DND-41 (cell line): ENCODE measurements around the gene RAD51B.

Source experiments
- ATAC-seq: fragments of 200-7000 bp; cut with Tn5 transposase; 3 replicates; pipeline ENCODE4 v1.9.1; 2021; ENCODE audit warnings: low read depth; ENCODE audit not compliant: insufficient read depth
- DNase-seq: peaks from one replicate; pipeline ENCODE4 v3.0.0-alpha.2; 2020
- H2AFZ ChIP-seq: 2 replicates; pipeline ENCODE4 v1.6.0; 2012; ENCODE audit warnings: low read depth, low read length
- H3K27ac ChIP-seq: 2 replicates; pipeline ENCODE4 v1.5.1; 2012; ENCODE audit warnings: low read length, inconsistent platforms
- H3K27me3 ChIP-seq: fragments of 200-600 bp; sonication (generic); 2 replicates; pipeline ENCODE4 v1.6.0; 2012; ENCODE audit warnings: low read length, mild to moderate bottlenecking, inconsistent platforms; ENCODE audit not compliant: insufficient read depth, poor library complexity
- H3K36me3 ChIP-seq: 2 replicates; pipeline ENCODE4 v1.5.1; 2012; ENCODE audit warnings: low read length, inconsistent platforms; ENCODE audit not compliant: insufficient read depth
- H3K4me1 ChIP-seq: 2 replicates; pipeline ENCODE4 v1.5.1; 2012; ENCODE audit warnings: mild to moderate bottlenecking, low read length; ENCODE audit not compliant: insufficient read depth
- H3K4me2 ChIP-seq: 2 replicates; pipeline ENCODE4 v1.6.0; 2012; ENCODE audit warnings: mild to moderate bottlenecking, moderate library complexity, low read length, inconsistent platforms; ENCODE audit not compliant: insufficient read depth
- H3K4me3 ChIP-seq, 2 experiments: fragments of 200-600 bp in 1 of 2; shearing (Covaris generic) in 1 of 2; 2 replicates each; pipeline ENCODE4 v1.5.1; 2012 to 2016; ENCODE audit warnings: inconsistent platforms in 2 of 2, low read length in 2 of 2, mild to moderate bottlenecking in 2 of 2, low read depth in 1 of 2, moderate library complexity in 1 of 2
- H3K79me2 ChIP-seq: 2 replicates; pipeline ENCODE4 v1.6.0; 2012; ENCODE audit warnings: low read length, inconsistent platforms; ENCODE audit not compliant: insufficient read depth
- H3K9ac ChIP-seq: 2 replicates; pipeline ENCODE4 v1.6.0; 2012; ENCODE audit warnings: low read depth, mild to moderate bottlenecking, inconsistent platforms, low read length, moderate library complexity
- H3K9me3 ChIP-seq: 2 replicates; pipeline ENCODE4 v1.5.1; 2012; ENCODE audit warnings: low read length, moderate library complexity, mild to moderate bottlenecking, inconsistent platforms; ENCODE audit not compliant: insufficient read depth, severe bottlenecking
- H4K20me1 ChIP-seq: 2 replicates; pipeline ENCODE4 v1.6.0; 2012; ENCODE audit warnings: low read length; ENCODE audit not compliant: insufficient read depth
- CTCF ChIP-seq: IDR thresholded peaks from 2 replicates; pipeline ENCODE4 v1.5.1; 2012; ENCODE audit warnings: borderline replicate concordance, low read length, moderate library complexity, mild to moderate bottlenecking; ENCODE audit not compliant: poor library complexity, severe bottlenecking; ENCODE audit errors: extremely low read depth
- EZH2 ChIP-seq: IDR thresholded peaks from 3 replicates; pipeline ENCODE4 v1.6.1; 2012; ENCODE audit warnings: borderline replicate concordance, low read depth, mild to moderate bottlenecking, moderate library complexity, low read length, inconsistent platforms; ENCODE audit not compliant: severe bottlenecking

The RAD51B gene

GRCh38 chr14:68414121-68414520 is 594.5 kb downstream of the RAD51B start:
- no peaks in the 10 kb centered on the region for H3K79me2 ChIP-seq
- H2AFZ ChIP-seq = no peak overlapping the region
- H3K9ac ChIP-seq = no peak overlapping the region
- H3K27ac ChIP-seq = no peak overlapping the region
- H3K9me3 ChIP-seq = no peaks in the 10 kb centered on the region
- no peak for ATAC-seq
- H3K27me3 ChIP-seq = no peaks in the 10 kb centered on the region
- TF ChIP-seq CTCF = no peak
- no peak for TF ChIP-seq EZH2
- H3K36me3 ChIP-seq = no peaks in the 10 kb centered on the region
- DNase-seq = no peak
- no peaks in the 10 kb centered on the region for H3K4me1 ChIP-seq
- H3K4me3 ChIP-seq = no peak overlapping the region
- H4K20me1 ChIP-seq = no peaks in the 10 kb centered on the region
- H3K4me2 ChIP-seq = no peak overlapping the region

- no peak overlapping the region for H3K4me2 ChIP-seq
- H4K20me1 ChIP-seq = no peaks in the 10 kb centered on the region
- H3K79me2 ChIP-seq = no peaks in the 10 kb centered on the region
These were observed 596.6 kb downstream of the RAD51B start for GRCh38 chr14:68416171-68416570.

GRCh38 chr14:68417009-68417650 is 597.6 kb downstream of the RAD51B start:
- Histone ChIP-seq H3K27ac (no peak overlapping the region), H4K20me1 (no peaks in the 10 kb centered on the region), H3K4me1 (no peaks in the 10 kb centered on the region), H3K9me3 (no peaks in the 10 kb centered on the region), H3K79me2 (no peaks in the 10 kb centered on the region), H3K4me3 (no peak overlapping the region), H3K4me2 (no peak overlapping the region), H2AFZ (no peak overlapping the region), H3K9ac (no peak overlapping the region), H3K27me3 (no peaks in the 10 kb centered on the region), H3K36me3 (no peaks in the 10 kb centered on the region)
- no peak for TF ChIP-seq EZH2
- ATAC-seq (no peak), DNase-seq (no peak)

More at GRCh38 chr14:68416171-68416570, 596.6 kb downstream of the RAD51B start:
- no peak for TF ChIP-seq CTCF
- TF ChIP-seq EZH2 = no peak
- ATAC-seq (no peak), DNase-seq (no peak)
- Histone ChIP-seq H3K9ac (no peak overlapping the region), H3K9me3 (no peaks in the 10 kb centered on the region), H3K4me3 (no peak overlapping the region), H3K36me3 (no peaks in the 10 kb centered on the region), H3K27ac (no peak overlapping the region), H2AFZ (no peak overlapping the region), H3K4me1 (no peaks in the 10 kb centered on the region), H3K27me3 (no peaks in the 10 kb centered on the region)

GRCh38 chr14:68418174-68419118 is 598.9 kb downstream of the RAD51B start:
- H3K4me1 ChIP-seq = no peaks in the 10 kb centered on the region
- no peaks in the 10 kb centered on the region for H3K79me2 ChIP-seq
- no peak overlapping the region for H3K27ac ChIP-seq
- ATAC-seq (no peak), DNase-seq (no peak)
- no peaks in the 10 kb centered on the region for H4K20me1 ChIP-seq
- H3K4me2 ChIP-seq = no peak overlapping the region
- H2AFZ ChIP-seq = no peak overlapping the region
- H3K9ac ChIP-seq = no peak overlapping the region
- no peak for TF ChIP-seq EZH2
- TF ChIP-seq CTCF = no peak
- H3K27me3 ChIP-seq = no peaks in the 10 kb centered on the region
- H3K4me3 ChIP-seq = no peak overlapping the region
- H3K9me3 ChIP-seq = no peaks in the 10 kb centered on the region
- H3K36me3 ChIP-seq = no peaks in the 10 kb centered on the region
